Daoy (cell line): ENCODE measurements around the gene MT1F. TPM values are rescaled to one million over a fixed set of nuclear protein-coding genes. Genes with fewer than 3 reads are reported as not detected.
"Not testable (repeated sequence)": the region's sequence is repeated elsewhere in the genome, so short reads cannot be mapped to it uniquely, and the experiment has no call there.

Source experiments
- DNase-seq: peaks from one replicate; pipeline ENCODE4 v3.0.0-alpha.2; 2015; ENCODE audit warnings: low read depth
- total RNA-seq: library from RNA; depleted of rRNA; stranded (reverse); fragments of >200 nt; shearing (Covaris generic); gene quantifications from 2 replicates; pipeline ENCODE4 v1.2.3, GENCODE V29; 2014

Gene MT1F
- total RNA-seq, 1 experiment from 2014 or later: 0.29 TPM

DNA sequence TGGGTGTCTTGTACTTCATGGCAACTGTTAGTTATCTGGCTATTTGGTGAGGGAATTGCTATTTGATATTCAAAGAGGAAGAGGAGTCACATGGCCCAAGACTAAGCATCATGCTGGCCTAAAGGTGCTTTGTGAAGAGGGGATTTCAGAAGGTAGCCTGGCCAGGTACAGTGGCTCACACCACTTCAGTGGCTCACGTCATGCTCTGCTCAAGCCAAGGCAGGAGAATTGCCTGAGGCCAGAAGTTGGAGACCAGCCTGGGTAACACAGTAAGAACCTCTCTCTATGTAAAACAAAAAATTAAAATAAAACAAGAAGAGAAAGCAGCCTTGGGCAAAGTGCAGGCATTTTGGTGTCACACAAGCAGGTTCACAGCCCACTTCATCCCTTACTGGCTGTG, 12.4 kb upstream of the MT1F start:
- DNase-seq: no peak

DNA sequence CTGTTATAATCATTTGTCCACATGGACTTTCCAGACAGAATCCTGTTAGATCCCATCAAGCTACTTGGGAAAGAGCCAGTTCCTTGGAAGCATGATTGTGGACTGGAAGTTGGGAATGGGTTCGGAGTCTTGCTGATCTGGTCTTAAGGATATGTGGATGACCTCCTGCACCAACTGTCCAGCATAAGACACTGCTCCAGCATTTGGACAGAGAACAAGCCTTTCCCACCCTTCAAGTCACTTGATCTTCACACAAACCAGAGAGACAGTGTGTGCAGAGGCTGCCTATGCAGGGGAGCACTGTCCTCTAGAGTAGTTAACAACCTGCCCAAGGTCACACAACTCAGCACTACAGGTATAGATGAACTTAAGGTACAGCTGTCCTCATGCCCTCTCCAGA, 11.9 kb upstream of the MT1F start:
- DNase-seq: no peak

DNA sequence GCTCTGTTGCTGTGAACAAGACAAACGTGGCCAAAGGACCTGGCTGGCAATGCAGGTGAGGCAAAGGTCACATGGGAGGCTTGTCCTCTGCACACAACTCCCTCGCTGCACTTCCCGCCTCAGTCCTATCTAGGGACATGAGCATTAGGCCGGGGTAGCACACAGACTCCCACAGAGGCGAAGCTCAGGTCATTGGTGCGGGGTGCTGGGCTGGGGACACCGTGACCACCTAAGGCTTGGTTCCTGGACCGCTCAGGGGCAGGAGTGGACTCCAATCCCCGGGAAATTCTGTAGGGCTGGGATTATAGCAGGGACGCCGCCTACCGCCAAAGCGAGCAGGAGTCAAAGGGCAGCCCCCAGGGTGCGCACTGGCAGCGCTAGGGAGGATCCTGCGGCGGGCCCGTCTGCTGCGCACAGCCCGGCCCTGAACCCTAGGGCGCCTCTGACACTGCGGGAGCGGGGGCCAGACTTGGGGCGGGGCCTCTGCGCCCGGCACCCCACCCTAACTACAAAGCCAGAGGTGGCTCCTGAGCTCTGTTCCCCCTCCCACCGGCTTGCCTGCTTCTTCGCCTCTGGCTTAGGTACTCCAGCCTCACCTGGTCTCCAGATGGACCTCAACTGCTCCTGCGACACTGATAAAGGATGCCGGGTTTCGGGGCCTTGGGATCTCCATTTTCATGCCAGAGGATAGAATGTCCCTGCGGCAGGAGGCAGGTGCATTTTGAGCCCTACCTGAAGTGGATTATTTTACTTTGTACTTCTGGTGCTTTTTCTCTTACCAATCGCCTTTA, 9.9 kb upstream of the MT1F start:
- no peak for DNase-seq

DNA sequence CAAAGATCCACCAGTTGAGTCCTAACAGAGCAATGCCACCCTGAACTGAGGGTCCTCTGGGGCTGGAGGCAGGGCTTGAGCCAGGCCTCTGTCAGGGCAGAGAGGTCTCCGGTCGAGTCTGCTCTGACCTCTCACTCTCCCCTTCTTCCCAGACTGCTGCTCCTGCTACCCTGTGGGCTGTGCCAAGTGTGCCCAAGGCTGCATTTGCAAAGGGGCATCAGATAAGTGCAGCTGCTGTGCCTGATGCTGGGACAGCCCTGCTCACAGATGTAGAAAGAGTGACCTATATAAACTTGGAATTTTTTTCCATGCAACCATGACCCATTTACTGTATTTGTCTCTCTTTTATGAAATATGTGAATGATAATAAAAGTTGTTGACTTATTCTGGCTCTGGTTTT, 8.5 kb upstream of the MT1F start:
- DNase-seq: no peak

DNA sequence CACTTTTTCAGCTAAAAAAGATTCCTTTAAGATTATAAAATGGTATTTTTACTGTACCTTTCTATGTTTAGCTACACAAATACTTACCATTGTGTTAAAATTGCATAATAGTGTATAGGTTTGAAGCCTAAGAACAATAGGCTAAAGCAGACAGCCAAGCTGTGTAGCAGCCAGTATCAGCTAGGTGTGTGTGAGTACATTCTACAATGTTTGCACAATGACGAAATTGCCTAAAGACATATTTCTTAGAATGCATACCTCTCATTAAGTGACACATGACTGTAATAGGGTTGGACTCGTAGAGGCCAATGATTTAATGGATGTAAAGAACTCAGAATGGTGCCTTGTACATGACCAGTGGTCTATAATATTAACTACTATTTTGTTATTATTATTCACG, 7.9 kb upstream of the MT1F start:
- no peak for DNase-seq

DNA sequence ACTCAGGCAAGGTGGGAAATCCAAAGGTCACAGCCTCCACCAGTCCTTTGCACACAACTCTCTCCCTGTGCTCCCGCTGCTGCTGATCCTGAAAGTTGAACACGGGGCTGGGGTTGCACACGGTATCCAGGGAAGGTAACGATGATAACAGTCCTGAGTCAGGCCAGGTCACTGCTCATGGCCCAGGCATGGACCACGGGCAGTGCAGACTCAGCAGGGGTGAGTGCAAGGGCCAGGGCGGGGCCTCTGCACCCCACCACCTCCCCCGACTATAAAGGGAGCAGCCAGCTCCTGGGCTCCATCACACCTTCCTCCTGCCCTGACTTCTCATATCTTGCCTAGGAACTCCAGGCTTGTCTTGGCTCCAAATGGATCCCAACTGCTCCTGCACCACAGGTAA, 6.2 kb upstream of the MT1F start, which contains the start of gene MT1B:
MT1B (plus strand) TSS at position 301 of the 400 bp plus-strand sequence; CDS start at position 369, 68 bp downstream.
- DNase-seq: no peak

DNA sequence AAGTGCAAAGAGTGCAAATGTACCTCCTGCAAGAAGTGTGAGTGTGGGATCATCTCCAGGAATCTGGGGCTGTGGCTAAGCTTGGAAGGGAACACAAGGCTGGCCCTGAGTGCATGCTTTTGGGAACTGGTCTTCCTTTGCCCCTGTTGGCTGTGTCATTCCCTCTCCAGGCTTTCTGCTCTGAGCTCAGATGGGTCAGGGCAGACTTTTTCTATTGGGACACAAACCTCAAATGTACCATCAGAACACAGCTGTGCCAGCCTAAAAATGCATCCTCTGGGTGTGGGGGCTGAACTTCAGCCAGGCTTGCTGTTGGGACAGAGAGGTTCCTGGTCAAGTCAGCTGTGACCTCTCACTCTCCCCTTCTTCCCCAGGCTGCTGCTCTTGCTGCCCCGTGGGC, 5.2 kb upstream of the MT1F start:
- DNase-seq: no peak

DNA sequence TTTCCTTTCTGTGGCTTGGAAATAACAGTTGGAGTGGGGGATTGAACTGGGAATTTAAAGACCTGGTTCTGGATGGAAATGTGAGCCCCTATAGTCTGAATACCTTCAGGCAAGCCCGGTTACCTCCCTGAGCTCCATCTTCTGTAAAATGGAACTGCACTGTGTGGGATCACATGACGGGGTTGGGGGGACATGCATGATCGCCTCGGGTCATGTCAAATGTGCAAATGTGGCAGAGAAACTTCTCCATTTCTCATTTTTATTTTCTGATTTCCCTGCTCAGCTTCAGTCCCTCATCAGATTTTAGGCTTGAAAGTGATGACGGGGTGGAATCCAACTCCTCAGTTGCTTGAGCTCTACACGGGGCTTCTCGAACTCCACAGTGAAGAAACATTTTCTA, 4.5 kb upstream of the MT1F start:
- no peak for DNase-seq

DNA sequence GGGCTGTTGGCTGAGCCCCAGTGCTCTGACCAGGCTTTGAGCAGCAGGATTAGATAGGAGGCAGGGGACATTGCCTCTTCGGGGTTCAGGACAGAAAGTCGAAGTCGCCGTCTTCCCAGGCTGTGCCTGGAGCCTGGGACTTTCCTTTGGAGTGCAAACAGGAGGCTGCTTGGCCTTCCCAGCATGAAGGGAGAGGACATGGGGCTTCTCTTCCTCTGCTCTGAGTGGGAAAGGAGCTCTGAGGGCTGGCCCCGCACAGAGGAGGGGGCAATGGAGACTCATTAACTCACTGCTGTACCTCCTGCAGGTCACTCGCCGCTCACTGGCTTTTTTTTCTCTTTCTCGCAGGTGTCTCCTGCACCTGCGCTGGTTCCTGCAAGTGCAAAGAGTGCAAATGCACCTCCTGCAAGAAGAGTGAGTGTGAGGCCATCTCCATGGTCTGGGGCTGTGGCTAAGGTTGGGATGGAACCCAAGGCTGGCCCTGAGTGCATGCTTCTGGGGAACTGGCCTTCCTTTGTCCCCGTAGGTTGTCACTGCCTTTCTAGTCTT, 642 bp downstream of the MT1F start:
- no peak for DNase-seq

DNA sequence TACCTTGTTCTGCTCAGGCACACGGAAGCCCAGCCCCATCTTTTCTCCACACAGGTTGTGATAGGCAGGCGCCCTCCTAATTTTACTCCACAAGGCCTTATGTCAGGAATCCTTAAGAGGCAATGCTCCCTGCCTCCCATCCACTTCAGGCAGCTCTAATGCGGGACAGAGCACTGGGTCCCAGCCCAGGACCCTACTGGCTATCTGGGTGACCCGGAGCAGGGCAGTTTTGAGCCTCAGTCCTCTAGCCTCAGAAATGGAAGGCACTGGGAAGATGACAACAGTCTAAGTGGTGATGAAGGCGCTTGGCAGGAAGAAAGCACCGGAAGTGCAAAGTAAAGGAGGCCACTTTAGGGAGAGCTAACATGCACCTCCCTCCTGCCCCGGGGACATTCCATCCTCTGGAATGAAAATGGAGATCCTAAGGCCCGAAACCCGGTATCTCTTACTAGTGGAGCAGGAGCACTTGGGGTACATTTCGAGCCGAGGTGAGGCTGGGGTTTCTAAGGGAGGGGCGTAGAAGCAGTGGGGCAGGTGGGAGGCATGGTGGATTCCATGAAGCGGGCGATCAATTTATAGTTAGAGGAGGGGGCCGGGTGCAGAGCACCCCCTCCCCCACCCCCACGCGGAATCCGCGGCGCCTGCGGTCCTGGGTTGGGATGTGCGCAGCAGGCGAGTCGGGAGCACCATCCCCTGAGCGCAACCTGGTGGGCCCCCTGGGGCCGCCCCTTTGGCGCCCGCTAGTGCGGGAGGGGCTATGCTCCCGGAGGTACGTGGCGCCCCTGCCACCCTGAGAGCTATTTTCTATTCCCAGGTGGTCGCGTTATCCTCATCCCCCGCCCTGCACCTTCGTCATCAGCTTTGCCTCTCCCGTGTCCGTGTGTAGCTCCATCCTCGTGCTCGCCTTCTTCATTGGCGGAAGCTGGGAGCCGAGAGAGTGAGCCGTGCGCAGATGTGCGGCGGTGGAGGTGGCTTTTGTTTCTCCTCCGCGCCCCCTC, 4.9 kb downstream of the MT1F start:
- no peak for DNase-seq

DNA sequence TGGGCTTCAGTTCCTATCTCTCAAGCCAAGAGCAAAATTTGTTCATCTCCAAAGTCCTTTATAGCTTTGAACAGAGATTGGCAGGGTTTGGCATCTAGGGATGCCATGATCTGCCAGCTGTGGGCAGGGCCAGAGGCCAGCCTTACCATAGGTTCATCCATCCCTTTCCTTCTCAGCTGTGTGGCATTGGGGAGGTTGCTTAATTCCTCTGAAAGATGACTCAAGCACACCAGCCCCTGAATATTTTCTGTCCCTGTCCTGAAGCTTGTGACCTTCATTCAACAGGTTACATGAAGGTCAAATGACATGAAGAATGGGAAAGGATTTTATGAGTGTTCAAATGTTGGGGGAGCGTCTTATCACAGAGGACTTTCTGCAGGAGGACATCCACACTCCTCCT, 6.7 kb downstream of the MT1F start:
- DNase-seq: no peak

DNA sequence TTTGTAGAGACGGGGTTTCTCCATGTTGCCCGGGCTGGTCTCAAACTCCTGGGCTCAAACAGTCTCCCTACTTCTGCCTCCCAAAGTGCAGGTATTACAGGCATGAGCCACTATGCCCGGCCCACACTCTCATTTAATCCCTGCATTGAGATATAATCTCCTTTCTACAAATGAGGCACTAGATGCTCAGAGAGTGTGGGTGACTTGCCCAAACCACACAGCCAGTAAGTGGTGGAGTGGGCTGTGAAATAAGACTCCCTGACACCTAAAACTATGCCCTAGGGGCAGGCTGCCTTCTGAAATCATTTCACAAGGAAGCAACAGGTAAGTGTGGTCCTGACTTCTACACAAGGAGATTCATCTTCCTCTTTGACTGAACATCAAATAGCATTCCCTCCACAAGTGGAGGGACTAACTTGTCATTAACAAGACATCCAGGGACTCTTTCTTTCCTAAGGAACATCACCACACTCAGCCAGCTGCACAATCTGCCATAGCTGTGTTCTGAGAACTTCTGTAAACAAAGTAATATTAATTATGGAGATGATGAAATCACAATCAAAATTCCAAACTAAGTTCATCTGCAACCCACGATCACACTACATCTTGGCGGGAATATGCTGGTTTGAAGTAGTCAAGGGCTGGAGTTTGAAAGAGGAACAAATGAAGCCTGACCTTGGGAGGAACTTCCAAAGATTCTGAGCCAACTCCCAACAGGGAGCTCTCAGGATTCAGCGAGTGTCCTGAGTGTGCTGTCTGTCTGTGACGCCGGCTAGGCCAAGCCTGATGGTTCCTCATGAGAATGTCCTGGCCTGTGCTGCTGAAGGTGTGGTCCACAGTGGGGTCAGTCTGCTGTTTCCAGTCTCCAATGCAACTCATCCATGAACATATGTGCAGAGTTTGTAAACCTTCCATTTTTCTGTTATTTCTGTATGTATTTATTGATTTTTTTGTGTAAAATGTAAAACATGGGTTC, 7.8 kb downstream of the MT1F start:
- not testable (repeated sequence) for DNase-seq

DNA sequence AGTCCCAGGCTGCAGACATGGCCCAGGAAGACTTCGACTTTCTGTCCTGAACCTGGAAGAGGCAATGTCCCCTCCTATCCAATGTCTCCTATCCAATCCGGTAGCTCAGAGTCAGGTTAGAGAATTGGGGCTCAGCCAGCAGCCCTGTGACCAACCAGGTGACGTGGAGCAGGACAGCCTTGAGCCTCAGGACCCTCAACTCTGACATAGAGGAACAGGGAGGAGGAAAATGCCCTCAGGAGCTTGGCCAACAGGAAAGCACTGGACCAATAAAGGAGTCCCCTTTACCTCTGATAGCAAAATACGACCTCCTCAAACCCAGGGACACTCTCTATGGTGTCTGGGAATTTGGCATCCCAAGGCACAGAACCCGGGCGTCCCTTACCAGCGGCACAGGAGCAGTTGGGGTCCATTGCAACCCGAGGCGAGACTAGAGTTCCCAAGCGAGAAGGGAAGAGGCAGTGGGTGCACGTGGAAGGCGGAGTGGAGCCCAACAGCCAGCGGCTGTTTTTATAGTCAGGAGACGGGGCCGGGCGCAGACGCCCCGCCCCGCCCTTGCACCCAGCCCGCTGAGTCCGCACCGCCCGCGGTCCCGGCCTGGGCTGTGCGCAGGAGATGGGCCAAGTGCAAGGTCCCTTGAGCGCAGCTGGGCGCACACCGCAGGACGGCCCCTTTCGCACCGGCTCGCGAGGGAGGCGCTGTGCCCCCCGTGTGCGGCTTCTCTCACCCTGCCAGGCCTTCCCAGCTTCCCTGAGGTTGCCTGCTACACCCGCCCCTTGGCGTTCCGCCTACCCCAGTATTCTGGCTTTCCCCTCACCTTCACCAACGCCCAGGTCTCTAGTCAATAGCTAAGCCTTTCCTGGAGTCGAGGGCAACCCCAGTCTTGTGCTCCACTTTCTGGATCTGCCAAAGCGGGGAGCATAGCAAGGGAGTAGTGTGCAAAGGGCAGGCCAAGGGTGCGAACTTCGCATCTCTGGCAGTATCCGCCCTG, 10.1 kb downstream of the MT1F start, which contains the start of gene MT1G:
MT1G (minus strand) TSS at position 485 of the 991 bp plus-strand sequence; CDS start at position 413, 72 bp downstream.
- peak; percentile 48 for DNase-seq

DNA sequence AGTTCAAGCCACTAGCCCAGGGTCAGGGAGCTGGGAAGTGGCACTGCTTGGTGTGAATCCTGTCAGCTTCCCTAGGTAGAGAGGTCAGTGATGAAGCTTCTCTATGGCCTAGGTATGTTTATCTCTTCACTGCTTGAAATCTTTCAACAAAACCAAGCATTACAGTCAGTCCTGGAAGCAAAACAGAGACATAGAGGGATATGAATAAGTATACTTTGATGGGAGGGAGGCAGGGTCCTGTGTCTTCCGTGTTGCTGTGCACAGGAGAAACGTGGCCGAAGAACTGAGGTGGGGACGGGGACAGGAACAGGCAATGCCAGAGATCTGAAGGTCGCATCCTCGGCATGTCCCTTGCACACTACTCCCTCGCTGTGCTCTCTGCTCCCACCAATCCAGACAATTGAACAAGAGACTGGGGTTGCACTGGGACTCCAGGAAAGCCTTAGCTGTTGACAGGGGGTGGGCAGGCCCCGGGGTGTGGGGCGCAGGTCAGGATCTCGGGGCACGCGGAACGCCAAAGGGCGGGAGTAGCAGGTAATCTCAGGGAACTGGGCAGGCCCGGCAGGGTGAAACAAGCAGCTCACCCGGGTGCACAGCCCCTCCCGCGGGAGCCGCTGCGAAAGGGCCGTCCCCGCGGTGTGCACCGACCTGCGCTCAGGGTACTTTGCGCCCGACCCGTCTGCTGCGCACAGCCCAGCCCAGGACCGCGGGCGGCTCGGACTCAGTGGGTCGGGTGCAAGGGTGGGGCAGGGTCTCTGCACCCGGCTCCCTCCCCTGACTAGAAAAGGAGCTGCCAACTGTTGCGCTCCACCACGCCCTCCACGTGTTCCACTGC, 11.5 kb downstream of the MT1F start, which contains the start of gene MT1H:
MT1H (plus strand) TSS at position 810 of the 835 bp plus-strand sequence. CDS start 71 bp downstream, outside the sequence.
- DNase-seq: no peak

DNA sequence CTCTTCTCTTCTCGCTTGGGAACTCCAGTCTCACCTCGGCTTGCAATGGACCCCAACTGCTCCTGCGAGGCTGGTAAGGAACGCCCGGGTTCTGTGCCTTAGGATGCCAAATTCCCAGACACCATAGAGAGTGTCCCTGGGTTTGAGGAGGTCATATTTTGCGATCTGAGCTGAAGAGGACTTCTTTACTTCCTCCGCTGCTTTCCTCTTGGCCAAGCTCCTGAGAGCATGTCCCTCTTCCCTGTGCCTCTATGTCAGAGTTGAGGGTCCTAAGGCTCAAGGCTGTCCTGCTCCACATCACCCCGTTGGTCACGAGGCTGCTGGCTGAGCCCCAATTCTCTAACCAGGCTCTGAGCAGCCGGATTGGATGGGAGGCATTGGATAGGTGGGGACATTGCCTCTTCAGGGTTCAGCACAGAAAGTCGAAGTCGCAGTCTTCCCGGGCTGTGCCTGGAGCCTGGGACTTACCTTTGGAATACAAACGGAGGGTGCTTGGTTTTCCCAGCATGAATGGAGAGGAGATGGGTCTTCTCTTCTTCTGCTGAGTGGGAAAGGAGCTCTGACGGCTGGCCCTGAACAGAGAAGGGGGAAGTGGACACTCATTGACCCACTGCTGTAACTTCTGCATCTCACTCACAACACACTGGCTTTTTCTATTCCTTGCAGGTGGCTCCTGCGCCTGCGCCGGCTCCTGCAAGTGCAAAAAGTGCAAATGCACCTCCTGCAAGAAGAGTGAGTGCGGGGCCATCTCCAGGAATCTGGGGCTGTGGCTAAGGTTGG, 12.3 kb downstream of the MT1F start:
- no peak for DNase-seq

DNA sequence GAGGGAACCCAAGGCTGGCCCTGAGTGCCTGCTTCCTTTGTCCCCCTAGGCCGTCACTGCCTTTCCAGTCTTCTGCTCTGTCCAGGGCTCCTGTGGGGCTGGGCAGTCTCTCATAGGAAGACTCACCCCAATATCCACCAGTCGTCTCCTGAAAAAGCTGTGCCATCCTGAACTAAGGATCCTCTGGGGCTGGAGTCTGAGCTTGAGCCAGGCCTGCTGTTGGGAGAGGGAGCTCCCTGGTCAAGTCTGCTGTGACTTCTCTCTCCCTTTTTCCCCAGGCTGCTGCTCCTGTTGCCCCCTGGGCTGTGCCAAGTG, 12.8 kb downstream of the MT1F start:
- DNase-seq: no peak

DNA sequence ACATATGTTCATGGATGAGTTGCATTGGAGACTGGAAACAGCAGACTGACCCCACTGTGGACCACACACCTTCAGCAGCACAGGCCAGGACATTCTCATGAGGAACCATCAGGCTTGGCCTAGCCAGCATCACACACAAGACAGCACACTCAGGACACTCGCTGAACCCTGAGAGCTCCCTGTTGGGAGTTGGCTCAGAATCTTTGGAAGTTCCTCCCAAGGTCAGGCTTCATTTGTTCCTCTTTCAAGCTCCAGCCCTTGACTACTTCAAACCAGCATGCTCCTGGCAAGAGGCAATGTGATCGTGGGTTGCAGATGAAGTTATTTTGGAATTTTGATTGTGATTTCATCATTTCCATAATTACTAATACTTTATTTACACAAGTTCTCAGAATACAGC, 13.9 kb downstream of the MT1F start:
- not testable (repeated sequence) for DNase-seq

DNA sequence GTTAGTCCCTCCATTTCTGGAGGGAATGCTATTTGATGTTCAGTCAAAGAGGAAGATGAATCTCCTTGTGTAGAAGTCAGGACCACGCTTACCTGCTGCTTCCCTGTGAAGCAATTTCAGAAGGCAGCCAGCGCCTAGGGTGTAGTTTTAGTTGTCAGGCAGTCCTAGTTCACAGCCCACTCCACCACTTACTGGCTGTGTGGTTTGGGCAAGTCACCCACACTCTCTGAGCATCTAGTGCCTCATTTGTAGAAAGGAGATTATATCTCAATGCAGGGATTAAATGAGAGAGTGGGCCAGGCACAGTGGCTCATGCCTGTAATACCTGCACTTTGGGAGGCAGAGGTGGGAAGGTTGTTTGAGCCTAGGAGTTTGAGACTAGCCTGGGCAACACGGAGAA, 14.4 kb downstream of the MT1F start:
- not testable (repeated sequence) for DNase-seq
